HG03565 (cell line): ENCODE results near the gene KCNAB2.

ENCODE experiments used
- ATAC-seq: cut with Tn5 transposase; IDR thresholded peaks from one replicate; pipeline ENCODE4 v1.9.1; 2021; ENCODE audit warnings: mild to moderate bottlenecking, moderate library complexity; ENCODE audit not compliant: unreplicated experiment

The KCNAB2 gene

DNA sequence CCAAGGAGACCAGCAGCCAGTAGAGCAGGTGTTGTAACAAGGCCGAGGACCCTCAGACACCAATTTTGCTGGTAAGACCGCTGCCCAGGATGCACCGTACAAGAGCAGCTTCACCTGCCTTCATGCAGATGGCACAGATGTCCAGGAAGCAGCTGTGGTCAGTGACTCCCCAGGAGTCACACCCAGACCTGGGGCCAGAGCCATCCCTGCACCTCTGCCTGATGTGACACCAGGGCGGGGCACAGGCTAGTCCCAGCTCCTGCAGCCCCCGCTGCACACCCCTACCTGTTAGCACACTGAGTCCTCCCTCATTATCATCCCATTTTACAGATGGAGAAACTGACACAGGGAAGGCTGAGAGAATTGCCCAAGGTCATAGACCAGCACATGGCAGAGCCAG is 16.3 kb upstream of the KCNAB2 start:
- no peak for ATAC-seq

DNA sequence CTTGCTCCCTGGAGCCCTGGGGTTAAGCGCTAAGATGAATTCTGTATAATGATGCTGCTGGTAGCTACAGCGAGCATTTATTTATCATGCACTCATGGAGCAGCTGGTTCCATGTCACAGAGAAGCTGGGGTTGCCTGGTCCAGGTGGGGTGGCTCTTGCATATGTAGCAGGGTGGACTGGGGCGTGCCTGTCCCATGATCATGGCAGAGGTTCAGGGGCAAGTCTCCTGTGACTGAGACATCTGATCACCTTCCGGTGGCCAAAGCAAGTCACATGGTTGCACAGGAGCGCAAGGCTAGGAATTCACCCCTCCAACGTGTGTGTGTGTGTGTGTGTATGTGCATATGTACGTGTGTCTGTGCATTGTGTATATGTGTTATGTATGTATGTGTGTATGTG is 15.6 kb upstream of the KCNAB2 start:
- ATAC-seq: no peak

DNA sequence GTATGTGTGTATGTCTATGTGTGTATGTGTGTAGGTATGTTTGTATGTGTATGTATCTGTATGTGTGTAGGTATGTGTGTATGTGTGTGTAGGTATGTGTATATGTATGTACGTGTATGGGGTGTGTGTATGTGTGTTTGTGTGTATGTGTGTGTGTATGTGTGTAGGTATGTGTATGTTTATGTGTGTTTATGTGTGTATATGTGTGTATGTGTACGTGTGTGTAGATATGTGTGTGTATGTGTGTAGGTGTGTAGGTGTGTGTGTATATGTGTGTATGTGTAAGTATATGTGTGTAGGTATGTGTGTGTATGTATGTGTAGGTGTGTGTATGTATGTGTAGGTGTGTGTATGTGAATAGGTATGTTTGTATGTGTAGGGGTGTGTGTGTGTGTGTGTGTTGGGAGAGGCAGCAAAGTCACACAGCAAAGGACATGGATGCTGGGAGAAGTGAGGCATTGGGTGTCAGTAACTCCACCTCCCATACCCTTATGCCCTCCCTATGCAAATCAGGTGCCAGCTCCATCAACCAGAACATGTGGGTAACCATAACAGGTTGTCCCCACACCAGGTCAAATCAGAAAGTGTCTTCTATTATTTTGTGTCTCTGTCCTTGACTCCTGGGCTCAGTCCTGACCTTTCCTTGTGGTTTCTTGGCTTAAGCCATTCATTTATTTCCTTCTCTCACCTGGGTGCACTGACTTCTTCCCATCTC is 15.0 kb upstream of the KCNAB2 start:
- no peak for ATAC-seq

DNA sequence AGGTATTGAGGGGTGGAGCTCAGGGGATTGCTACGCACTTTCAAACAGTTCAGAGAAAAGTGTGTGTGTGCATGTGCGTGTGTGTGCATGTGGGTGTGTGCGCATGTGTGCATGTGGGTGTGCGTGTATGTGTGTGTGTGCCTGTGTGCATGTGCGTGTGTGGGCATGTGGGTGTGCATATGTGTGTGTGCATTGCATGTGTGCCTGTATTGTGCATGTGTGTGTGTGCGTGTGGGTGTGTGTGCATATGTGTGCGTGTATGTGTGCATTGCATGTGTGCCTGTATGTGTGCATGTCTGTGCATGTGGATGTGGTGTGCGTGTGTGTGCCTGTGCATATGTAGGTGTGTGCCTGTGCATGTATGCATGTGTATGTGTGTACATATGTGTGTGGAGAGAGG is 12.6 kb upstream of the KCNAB2 start:
- no peak for ATAC-seq

DNA sequence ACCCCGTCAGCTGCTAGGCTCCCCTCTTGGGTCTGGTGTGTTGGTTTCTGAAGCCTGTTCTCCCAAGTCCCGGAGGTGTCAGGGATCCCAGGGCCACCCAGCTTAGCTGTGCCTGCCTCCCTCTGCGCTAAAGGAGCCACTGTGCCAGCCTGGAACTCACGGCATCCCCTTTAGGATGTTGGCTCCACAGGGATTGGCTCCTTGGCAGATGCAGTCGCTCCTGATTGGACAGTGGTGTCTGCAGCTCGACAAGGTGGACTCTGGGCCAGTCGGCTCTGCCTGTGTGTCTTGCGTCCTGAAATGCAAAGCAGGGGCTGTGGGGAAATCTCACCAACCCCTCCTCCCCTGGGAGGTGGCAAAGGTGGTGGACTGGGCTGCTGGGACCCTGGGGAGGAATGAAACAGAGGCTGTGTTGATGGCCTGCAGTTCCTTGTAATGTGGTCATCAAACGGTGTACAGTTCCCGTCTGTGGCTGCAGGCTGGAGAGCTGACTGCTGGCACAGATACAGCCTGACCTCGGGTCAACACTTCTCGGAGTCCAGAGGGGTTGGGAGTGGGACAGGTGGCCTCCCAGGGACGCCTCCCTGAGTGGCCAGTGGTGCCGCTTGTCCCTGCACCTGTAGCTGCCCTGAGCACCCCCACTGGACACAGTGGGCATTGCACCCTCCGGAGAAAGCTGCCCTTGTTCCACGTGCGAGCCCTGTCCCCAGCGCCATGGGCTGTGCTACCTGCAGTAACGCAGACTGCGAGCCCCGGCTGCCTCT is 11.5 kb upstream of the KCNAB2 start:
- no peak for ATAC-seq

DNA sequence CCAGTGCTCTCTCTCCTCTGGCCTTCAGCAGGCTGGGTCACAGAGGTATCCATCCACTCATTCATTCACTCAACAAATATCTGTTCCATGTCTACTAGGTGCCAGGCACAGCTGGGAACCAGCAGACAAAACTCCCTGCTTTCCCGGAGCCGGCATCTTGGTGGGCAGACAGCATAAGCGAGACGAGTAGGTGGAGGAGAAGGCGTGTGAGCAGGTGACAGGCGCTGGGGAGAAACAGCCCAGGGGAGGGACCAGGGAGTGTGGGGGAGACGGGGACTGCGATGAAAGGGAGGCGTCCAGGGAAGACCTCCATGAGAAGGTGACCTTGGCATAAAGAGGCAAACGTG is 11.0 kb upstream of the KCNAB2 start:
- ATAC-seq: no peak

DNA sequence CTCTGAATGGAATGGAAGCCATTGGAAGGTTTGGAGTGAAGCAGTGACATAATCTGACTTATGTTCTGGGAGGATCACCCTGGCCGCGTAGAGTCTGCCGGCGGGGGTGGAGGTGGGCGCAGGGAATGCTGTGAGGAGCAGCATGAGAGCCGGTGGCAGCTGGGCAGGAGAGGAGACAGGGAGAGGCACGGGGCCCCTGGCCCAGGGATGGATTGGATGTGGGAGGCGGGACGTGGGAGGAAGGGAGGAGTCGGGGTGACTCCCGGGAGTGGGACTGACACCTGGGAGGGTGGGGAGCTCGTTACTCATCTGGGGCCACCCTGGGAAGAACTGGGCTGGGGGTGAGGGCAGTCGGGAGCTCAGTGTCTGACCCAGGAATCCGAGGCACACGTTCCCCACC is 10.4 kb upstream of the KCNAB2 start:
- ATAC-seq: no peak

DNA sequence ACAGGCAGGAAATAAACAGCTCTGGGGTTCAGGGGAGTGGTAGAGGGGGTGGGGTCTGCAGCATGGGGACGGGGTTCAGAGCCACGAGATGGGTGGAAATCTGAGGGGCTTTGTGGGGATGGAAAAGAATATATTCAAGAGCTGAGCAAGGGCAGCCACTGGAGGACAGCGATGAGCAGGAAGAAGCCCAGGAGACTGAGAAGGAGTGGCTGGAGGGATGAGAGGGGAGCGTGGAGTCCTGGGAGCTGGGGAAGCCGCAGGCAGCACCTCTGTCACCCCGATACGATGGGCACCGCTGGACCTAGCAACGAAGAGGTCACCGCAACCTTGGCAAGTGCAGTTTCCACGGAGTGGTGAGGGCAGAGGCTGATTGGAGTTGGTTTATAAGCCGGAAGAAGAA is 10.0 kb upstream of the KCNAB2 start:
- ATAC-seq: no peak

DNA sequence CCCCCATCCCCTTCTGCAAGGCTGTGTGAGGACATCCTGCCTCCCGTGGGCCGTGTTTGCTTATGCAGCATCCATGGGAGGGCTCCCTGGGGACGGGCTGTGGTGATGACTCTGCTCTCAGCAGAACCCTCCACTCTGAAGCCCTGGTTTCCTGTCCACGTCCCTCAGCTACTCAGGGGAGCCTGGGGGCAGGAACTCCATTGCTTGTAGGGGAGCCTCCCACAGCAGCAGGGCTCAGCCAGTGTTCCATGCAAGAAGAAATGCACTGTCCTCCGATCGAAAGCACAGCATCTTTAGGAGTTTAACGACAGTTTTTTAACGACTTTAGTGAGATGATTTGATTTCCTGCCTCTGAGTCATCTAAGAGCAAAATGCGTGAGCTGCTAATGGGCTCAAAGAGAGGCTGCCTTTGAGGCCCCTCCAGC is 8.3 kb upstream of the KCNAB2 start:
- no peak for ATAC-seq

DNA sequence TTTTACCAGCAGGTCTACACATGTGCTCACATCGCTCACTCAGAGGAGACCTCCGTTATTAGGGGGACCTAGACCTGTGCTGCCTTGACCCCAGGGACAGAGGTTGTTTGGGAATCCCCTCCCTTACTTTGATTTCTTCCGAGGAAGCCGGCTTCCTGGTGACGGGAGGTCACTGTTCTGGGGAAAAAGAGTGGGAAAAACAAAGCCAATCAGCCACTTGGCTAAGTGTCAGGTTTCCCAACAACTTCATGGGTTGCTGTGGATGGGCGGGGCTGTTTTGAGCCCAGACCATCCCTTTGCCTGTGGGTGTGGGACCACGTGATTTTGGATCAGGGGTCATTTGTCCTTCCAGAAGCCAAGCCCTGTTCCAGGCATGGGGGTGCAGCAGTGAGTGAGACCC is 7.1 kb upstream of the KCNAB2 start:
- ATAC-seq: no peak

DNA sequence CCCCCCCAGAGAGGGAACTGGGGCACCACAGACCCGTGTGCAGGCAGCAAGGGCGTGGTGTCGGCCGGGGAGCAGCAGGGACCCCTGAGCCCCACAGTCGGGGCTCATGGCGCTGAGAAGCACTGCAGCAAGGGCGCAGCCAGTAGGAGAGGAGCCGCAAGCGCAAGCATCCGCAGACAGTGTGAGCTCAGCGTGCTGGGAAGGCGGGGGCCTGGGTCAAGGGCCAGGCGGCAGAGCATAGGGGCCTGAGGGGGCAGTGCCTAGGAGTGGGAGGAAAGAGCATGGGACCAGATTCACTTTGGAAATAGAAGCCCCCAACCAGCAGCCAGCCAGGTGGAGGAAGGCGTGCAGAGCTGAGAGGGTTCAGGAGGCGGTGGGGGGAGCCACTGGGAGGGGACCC is 6.7 kb upstream of the KCNAB2 start:
- no peak for ATAC-seq

DNA sequence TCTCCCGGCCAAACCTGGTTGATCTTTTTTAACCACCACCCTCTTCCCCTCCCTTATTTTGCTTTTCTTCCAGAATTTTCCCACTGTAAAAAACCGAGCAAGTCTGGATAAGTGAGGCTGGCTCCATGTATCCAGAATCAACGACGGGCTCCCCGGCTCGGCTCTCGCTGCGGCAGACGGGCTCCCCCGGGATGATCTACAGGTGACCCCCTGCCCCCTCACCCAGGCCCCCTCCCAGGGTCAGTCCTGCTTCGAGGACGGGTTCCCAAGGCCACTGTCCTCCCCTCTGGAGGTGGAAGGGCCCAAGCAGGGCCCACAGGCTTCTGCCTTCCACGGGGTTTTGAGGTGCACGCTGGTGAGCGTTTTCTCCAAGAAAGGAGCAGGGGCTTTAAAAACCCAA is 5.2 kb upstream of the KCNAB2 start:
- no peak for ATAC-seq

DNA sequence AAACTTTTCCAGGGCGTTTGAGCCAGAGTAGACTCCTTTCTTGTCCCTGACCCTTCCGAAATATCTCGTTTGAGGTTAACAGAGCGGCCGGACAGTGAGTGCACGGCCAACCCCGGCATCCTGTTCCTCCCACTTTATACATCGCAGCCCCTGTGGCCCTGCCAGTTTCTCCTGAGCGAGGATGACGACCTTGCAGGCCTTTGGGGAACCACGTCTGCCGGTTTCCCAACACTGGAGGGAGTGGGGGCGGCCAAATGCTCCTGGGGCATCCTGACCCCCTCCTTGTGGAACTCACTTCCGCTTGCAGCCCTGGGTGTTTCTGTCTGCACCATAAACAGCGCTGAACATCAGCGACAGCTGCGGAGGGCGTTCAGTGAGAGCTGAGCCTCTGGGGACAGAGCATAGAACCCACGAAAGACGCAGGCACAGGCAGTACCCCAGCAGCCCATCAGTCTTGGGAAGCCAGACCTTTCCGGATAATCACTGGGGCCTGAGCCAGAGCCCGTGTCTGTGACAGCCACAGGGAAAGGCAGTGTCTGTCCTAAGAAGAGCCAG is 4.8 kb upstream of the KCNAB2 start:
- ATAC-seq: no peak

DNA sequence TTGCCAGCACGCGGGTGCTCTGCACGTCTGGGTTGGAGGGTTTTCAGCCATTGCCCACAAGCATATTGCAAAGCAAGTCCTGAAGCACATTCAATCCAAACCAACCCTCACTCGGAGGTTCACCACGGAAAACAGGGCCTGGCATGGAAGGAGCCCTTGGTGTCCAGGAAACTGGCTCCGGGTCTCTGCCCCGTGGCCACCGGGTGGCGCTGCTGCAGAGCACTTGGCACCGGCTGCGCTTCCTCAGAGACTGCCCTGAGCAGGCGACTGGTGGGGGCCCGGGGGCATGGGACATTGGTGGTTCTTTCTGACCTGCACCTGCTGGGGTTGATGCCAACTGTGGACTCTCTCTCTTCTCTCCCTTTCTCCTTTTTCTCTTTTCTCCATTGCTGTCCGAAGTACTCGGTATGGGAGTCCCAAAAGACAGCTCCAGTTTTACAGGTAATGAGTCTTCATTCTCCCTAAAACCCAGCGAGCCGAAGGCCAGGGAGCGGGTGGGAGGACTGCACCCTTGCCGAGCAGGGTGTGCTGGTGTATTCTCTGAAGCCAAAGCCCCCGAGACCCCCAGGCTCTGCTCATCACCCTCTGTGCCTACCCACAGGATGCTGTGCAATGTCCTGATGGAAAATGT is 4.1 kb upstream of the KCNAB2 start:
- ATAC-seq: no peak

DNA sequence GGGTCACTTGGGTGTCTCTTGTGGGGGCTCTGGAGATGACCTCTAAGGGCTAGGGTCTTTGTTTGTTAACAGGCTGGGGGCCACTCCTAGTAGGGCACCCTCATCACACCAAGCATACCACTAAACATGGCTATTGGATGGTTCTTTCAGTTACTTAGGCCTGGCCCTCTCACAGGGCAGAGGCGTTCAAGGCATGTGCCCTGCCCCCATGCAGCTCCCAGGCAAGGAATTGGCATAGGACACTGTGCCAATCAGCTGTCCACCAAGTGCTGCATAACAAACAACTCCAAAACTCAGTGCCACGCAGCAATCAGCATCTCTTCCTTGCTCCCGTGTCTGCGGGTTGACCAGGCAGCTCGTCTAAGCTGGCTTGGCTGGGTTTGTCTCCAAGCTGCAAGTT is 2.1 kb upstream of the KCNAB2 start:
- no peak for ATAC-seq

DNA sequence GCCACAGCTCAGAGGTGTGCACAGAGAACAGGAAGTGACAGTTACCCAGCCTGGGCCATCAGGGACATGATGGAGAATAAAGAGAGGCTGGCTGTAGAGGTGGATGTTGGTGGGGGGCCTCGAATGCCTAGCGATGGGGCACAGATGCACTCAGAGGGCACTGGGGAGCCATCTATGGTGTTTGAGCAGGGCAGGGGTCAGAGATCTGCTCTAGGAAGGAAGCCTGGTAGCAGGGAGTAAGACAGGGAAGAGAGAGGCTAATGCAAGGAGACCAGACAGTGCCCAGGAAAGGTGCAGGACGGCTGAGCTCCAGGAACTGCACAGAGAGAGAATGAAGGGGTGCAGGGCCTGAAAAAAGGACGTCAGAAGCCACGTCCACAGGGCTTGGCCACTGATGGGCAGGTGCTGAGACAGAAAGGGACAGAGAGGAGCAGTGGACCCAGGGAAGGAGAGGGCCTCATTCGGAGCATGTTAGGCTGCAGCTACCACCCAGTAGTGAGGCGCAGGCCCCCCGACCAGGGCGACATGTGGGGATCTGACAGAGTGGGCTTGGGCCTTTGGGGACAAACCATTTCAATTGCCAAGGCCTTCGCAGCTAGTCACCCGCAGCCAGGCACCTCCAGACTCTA is 1.1 kb upstream of the KCNAB2 start:
- ATAC-seq: no peak

DNA sequence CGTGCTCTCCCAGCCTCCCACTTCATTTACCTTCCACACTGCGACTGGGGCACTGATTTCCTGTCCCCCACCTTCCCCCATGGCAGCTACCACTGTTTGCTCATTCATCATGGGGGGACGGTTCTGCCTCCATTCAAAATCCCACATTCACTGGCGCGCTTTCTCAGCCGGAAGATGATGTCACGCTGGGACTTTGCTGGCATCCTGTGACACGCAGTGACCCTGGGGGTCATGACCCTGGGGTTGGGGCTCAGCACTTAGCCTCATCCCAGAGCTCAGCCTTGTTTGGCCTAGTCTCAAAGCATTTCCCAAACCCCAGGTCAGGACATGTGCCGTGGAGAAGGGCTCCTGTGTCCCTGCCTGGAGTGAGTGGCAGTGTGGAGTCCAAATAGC is 582 bp upstream of the KCNAB2 start:
- ATAC-seq: no peak

DNA sequence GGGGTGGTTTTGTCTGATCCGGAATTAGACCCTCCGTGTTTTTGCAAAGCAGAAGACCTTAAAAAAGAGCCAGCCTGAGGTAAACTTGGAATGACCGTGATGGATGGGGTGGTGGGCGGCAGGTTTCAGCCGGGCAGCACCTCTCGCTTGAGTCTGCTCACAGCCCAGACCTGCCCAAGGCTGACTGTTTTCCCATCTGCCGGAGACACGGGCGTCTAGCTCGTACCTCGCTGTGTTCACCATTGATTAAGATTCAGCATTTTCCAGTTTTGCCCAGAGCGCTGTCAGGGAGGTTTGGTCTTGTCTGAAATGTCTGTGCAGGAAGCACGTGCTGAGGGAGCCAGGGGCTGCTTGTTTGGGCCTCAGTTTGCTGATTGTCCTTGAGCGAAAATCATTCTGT is 591 bp downstream of the KCNAB2 start:
- no peak for ATAC-seq

DNA sequence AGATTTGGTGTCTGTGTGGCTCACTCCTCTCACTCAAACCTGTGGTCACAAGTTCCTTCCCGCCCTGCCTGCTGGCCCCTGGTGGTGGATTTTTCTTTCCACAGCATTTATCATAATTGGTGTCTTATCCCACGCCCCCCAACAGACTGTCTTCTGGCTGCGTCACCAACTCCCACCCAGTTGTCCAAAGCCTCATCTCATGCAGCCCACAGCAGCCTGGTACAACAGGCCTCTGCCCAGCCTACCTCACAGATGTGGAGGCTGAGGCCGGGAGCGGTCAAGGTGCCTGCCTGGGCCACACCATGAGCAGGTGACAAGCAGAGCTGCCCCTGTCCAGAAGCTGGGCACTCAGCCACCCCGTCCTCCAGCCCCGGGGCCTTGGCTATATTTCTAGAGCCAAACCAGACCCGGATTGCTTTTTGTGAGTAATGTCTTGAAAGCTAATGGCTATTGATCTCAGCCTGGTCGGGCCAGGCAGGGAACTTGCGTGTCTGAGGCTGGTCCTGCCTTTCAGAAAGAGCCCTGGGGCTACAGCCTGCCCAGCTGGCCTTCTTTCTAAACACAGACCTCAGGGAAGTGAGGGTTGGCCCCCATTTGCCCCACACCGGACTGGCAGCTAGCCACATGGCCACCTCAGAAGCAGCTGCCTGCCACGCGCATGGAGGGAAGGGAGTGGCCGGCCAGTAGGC is 2.6 kb downstream of the KCNAB2 start:
- ATAC-seq: no peak

DNA sequence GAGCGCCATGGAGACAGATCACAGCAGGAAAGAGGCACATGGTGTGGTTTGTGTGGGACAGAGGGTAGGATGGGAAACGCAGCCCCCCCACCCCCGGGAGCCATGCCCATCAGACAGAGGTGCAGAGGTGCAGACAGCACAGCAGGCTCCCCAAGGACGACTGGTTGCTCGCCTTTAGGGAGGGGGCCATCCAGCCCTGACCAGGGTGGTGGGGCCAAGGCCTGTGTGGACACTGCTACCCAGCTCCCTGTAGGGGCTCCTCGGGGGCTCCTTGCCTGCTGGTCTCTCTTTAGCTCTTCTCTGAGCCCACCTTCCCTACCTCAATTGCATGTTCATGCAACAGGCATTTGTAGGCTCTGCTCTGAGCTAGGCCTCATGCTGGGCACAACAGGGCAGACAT is 3.7 kb downstream of the KCNAB2 start:
- no peak for ATAC-seq

DNA sequence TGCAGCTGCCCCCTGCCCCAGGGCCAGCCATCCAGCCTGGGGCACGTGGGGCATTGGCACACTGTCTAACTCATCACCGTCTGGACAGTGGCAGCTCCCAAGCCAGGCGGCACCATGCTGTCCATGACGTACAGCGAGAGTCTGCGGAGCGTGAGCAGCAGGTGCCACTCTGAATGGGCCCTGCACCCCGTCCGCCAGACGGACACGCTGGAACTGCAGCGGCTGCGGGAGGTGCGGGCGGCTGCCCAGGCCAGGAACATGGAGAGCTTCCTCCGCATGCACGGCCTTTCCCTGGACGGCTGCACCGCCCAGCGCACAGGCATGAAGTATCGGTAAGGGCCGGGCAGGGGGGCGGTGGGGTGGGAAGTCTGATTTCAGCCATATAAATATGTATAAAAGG is 5.7 kb downstream of the KCNAB2 start:
- no peak for ATAC-seq
